HFF-Myc (cell line): Measurements from ENCODE around the gene D2HGDH.

Experiments used
- DNase-seq: peaks from one replicate; pipeline ENCODE4 v3.0.0-alpha.2; 2011; ENCODE audit warnings: low read depth; ENCODE audit errors: extremely low read depth
- H3K4me3 ChIP-seq: replicated peaks from 2 replicates; pipeline ENCODE4 v1.5.1; 2011; ENCODE audit warnings: low read depth, mild to moderate bottlenecking, control low read depth, low read length
- TF ChIP-seq, protein P1 (sequence below): IDR thresholded peaks from 2 replicates; pipeline ENCODE4 v1.5.1; 2012; ENCODE audit warnings: mild to moderate bottlenecking, low read depth, low read length, control low read depth; ENCODE audit errors: missing control alignments

Gene D2HGDH

DNA sequence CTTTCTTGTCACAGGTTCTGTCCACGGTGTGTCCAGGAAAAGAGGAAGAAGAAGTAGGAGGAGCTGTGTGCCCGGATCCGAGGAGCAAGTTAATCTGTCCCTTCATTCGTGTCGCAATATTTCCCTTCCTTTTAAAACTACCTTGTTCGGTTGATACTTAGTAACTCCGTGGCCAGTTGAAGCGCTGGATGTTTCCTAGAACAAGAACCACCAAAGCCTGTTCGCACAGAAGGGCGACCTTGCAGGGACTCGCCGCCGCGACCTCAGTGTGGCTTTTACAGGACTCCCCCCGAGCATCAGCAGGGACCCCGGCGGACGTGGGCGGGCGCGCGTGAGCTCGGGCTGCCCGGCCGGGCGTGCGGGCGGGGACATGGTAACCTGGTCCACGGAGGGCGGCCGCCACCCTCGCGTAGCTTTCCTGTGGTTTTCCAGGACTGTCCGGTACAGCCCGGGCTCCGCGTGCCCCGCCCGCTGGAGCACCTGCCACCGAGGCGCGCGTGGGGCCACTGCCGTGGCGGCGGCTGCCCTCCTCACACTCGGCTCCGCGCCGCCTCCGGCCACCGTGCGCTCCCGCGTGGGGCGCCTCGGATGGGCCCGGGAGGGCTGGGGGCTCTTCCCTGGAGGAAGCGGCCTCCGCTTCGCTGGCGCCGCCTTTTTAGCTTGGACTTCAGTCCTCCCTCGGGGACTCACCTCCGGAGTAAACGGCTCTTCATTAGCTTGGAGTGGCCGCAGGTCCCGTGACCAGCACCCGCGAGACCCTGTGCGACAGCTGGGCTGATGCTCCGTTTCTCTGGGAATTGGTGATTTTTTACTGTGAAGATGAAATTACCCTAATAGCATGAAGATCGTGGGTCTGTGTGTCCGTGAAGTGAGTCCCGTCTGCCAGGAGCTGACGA, 9.2 kb upstream of the D2HGDH start:
- no peak overlapping the region for H3K4me3 ChIP-seq
- no peak for DNase-seq
- TF ChIP-seq, protein P1, sequence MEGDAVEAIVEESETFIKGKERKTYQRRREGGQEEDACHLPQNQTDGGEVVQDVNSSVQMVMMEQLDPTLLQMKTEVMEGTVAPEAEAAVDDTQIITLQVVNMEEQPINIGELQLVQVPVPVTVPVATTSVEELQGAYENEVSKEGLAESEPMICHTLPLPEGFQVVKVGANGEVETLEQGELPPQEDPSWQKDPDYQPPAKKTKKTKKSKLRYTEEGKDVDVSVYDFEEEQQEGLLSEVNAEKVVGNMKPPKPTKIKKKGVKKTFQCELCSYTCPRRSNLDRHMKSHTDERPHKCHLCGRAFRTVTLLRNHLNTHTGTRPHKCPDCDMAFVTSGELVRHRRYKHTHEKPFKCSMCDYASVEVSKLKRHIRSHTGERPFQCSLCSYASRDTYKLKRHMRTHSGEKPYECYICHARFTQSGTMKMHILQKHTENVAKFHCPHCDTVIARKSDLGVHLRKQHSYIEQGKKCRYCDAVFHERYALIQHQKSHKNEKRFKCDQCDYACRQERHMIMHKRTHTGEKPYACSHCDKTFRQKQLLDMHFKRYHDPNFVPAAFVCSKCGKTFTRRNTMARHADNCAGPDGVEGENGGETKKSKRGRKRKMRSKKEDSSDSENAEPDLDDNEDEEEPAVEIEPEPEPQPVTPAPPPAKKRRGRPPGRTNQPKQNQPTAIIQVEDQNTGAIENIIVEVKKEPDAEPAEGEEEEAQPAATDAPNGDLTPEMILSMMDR = no peak

DNA sequence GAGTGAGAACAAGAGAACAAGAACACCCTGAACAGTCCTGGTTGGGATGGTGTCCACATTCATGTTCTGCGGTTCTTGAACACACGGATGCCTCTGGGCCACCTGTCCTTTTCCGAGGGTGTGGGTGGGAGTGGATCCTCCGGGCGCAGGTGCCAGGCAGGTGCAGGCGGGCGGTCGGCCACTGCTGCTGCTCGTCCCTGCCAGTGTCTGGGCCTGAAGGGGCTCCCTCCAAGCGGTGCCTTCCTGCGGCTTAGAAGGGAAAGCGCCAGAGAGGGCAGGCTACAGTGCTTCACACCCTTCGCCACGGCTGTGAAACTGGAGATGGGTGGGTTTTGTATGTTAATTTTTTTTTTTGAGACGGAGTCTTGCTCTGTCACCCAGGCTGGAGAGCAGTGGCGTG, 8.0 kb upstream of the D2HGDH start:
- TF ChIP-seq, protein P1 = no peak
- no peak overlapping the region for H3K4me3 ChIP-seq
- no peak for DNase-seq

DNA sequence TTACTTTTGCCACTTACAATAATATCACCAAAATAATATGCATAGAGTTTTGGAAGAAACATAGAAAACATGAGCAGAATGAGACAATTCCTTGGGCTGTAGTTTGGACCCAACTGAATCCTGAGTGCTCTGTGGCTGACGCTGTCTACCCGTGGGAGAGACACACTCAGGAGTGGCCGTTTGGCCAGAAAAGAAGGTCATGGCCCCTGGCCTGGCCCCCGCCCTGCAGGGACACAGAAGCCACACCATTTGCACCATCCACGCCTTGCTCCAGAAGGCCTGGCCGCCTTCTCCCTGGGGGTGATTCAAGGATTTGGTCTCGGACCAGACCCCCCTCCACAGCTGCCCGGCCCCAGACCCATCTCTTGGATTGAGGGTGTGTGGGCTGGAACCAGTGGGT, 6.4 kb upstream of the D2HGDH start:
- no peak overlapping the region for H3K4me3 ChIP-seq
- TF ChIP-seq, protein P1 = no peak
- DNase-seq = no peak

DNA sequence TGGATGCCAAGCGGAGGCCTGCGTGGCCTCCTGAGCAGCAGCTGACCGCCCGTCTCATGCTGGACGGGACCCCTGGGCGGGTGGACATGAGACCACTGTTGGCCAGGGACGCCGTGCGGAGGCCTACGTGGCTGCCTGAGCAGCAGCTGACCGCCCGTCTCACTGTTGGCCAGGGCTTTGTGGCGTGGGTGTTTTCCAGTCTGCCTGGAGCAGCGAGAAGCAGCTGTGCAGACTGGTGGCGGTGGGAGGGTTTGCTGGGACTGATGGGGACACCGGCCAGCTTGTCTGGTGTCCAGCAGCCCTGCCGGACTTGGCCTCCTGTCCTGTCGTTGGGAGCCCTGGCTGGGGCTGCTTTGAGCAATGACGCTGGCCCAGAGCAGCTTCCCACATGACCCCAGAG, 5.8 kb upstream of the D2HGDH start:
- DNase-seq = no peak
- TF ChIP-seq, protein P1 = no peak
- no peak overlapping the region for H3K4me3 ChIP-seq

DNA sequence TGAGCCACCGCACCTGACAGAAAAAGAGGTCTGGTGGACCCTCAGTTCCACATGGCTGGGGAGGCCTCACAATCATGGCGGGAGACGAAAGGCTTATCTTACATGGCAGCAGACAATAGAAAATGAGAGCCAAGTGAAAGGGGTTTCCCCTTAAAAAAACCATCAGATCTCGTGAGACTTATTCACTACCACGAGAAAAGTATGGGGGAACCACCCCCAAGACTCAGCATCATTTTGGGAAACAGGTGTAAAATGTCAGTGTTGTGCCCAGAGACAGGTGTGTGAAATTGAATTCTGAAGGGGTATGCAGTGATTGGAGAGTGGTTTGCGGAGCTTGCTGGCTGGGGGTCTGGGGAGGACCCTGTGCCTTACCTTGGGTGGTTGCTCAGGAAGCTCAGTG, 4.6 kb upstream of the D2HGDH start:
- DNase-seq = no peak
- no peak overlapping the region for H3K4me3 ChIP-seq
- TF ChIP-seq, protein P1 = no peak

DNA sequence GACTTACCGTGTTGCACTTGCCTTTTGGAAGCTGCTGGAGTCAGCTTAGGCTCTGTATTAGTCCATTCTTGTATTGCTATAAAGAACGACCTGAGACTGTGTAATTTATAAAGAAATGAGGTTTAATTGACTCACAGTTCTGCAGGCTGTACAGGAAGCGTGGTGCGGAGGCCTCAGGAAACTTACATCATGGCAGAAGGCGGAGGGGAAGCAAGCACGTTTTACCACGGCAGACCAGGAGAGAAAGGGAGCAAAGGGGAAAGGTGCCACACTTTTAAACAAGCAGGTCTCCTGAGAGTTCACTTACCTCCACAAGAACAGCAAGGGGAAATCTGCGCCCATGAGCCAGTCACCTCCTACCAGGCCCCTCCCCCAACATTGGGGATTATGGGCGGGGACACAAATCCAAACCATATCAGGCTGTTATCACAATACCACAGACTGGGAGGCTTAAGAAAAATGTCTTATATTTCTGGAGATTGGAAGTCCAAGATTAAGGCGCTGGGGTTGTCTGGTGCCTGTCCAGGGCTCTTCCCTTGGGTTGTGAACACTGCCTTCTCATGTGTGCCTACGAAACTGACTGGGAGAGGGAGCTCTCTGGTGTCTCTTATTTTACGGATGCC, 3.6 kb upstream of the D2HGDH start:
- no peak overlapping the region for H3K4me3 ChIP-seq
- no peak for DNase-seq
- TF ChIP-seq, protein P1 = no peak
